PFSK-1 (cell line): ENCODE results near the gene G3BP1.

Source experiments
- FOXP2 ChIP-seq: optimal IDR thresholded peaks from 2 replicates; pipeline ENCODE3; 2011; ENCODE audit warnings: borderline replicate concordance, control low read depth, inconsistent platforms; ENCODE audit not compliant: insufficient read depth; ENCODE audit errors: extremely low read length, extremely low read depth
- POLR2AphosphoS5 ChIP-seq: IDR thresholded peaks from 2 replicates; pipeline ENCODE4 v1.6.1; 2012; ENCODE audit warnings: low read depth, mild to moderate bottlenecking, control low read depth, low read length, moderate library complexity
- REST ChIP-seq, 2 experiments: IDR thresholded peaks; 2 replicates each; pipeline versions ENCODE4 v1.6.1 to v1.8.0; 2011 to 2012; ENCODE audit warnings: low read depth in 2 of 2, low read length in 2 of 2, control low read depth in 1 of 2, inconsistent platforms in 1 of 2, mild to moderate bottlenecking in 1 of 2, moderate library complexity in 1 of 2; ENCODE audit not compliant: insufficient read depth in 1 of 2
- SIN3A ChIP-seq: IDR thresholded peaks from 2 replicates; pipeline ENCODE4 v1.6.1; 2012; ENCODE audit warnings: mild to moderate bottlenecking, low read length, moderate library complexity, borderline replicate concordance; ENCODE audit not compliant: insufficient read depth
- TAF1 ChIP-seq: IDR thresholded peaks from 2 replicates; pipeline ENCODE4 v1.6.1; 2012; ENCODE audit warnings: low read length, control low read depth, borderline replicate concordance; ENCODE audit not compliant: insufficient read depth

Gene G3BP1

GRCh38 chr5:151742870-151743294 lies 28.9 kb upstream of the G3BP1 start:
- TF ChIP-seq POLR2AphosphoS5 (no peak), FOXP2 (no peak), REST (IDR thresholded peaks at IDR 0.05; ENCODE audit: insufficient read depth in 1 of 2, low read depth in 2 of 2, low read length in 2 of 2) (no peak), SIN3A (no peak), TAF1 (no peak)

GRCh38 chr5:151743530-151743929 lies 28.2 kb upstream of the G3BP1 start:
- no peak for TF ChIP-seq POLR2AphosphoS5
- no peak for TF ChIP-seq REST (IDR thresholded peaks at IDR 0.05; ENCODE audit: insufficient read depth in 1 of 2, low read depth in 2 of 2, low read length in 2 of 2)
- TF ChIP-seq SIN3A, result no peak
- TF ChIP-seq FOXP2, result no peak
- no peak for TF ChIP-seq TAF1

GRCh38 chr5:151745071-151745705 lies 26.6 kb upstream of the G3BP1 start:
- TF ChIP-seq TAF1, result no peak
- TF ChIP-seq FOXP2, result no peak
- TF ChIP-seq POLR2AphosphoS5, result no peak

GRCh38 chr5:151750121-151750520 lies 21.6 kb upstream of the G3BP1 start:
- no peak for TF ChIP-seq REST (IDR thresholded peaks at IDR 0.05; ENCODE audit: insufficient read depth in 1 of 2, low read depth in 2 of 2, low read length in 2 of 2)
- no peak for TF ChIP-seq FOXP2
- TF ChIP-seq POLR2AphosphoS5, result no peak
- no peak for TF ChIP-seq SIN3A
- TF ChIP-seq TAF1, result no peak

GRCh38 chr5:151751091-151751490 lies 20.7 kb upstream of the G3BP1 start:
- no peak for TF ChIP-seq TAF1
- TF ChIP-seq REST (IDR thresholded peaks at IDR 0.05; ENCODE audit: insufficient read depth in 1 of 2, low read depth in 2 of 2, low read length in 2 of 2), result no peak
- TF ChIP-seq SIN3A, result no peak
